SK-N-SH treated with all-trans-retinoic acid at 6 μM for 48 hours (cell line): ENCODE data around the gene SPATA1.

Experiments used
- ATAC-seq: fragments of 200-7000 bp; cut with Tn5 transposase; 3 replicates; pipeline ENCODE4 v1.9.1; 2020; ENCODE audit warnings: mild to moderate bottlenecking, moderate library complexity
- ARNTL ChIP-seq: fragments of 450-650 bp; formaldehyde crosslinking; IDR thresholded peaks from 2 replicates; pipeline ENCODE4 v1.5.0; 2020; ENCODE audit warnings: low read depth, mild to moderate bottlenecking, moderate library complexity, borderline replicate concordance
- BACH2 ChIP-seq: fragments of 250-450 bp; sonication (Bioruptor Pico); IDR thresholded peaks from 2 replicates; pipeline ENCODE4 v1.9.0; 2021; ENCODE audit warnings: mild to moderate bottlenecking, borderline replicate concordance
- ESRRG ChIP-seq: fragments of 250-450 bp; sonication (Bioruptor Pico); IDR thresholded peaks from 2 replicates; pipeline ENCODE4 v1.6.1; 2021; ENCODE audit warnings: mild to moderate bottlenecking
- GLIS3 ChIP-seq: fragments of 250-450 bp; sonication (Bioruptor Pico); IDR thresholded peaks from 2 replicates; pipeline ENCODE4 v1.5.0; 2020; ENCODE audit warnings: mild to moderate bottlenecking, moderate library complexity
- ISL1 ChIP-seq: fragments of 250-450 bp; sonication (Bioruptor Pico); IDR thresholded peaks from 2 replicates; pipeline ENCODE4 v2.1.2; 2022; ENCODE audit warnings: mild to moderate bottlenecking, moderate library complexity
- OSR1 ChIP-seq: fragments of 250-450 bp; sonication (Bioruptor Pico); IDR thresholded peaks from 2 replicates; pipeline ENCODE4 v1.8.0; 2022; ENCODE audit warnings: moderate library complexity, mild to moderate bottlenecking, inconsistent platforms
- PPARA ChIP-seq: fragments of 250-450 bp; sonication (Bioruptor Pico); IDR thresholded peaks from 2 replicates; pipeline ENCODE4 v1.5.0; 2020; ENCODE audit warnings: mild to moderate bottlenecking, borderline replicate concordance
- RARB ChIP-seq: fragments of 250-450 bp; sonication (Bioruptor Pico); IDR thresholded peaks from 2 replicates; pipeline ENCODE4 v1.8.0; 2021; ENCODE audit warnings: mild to moderate bottlenecking, moderate library complexity
- SNAI2 ChIP-seq: fragments of 250-450 bp; sonication (Bioruptor Pico); IDR thresholded peaks from 2 replicates; pipeline ENCODE4 v1.5.0; 2020; ENCODE audit warnings: mild to moderate bottlenecking, moderate library complexity
- TOX ChIP-seq: fragments of 250-450 bp; sonication (Bioruptor Pico); IDR thresholded peaks from 2 replicates; pipeline ENCODE4 v1.8.0; 2021; ENCODE audit warnings: mild to moderate bottlenecking, moderate library complexity, borderline replicate concordance
- ZC3H10 ChIP-seq: fragments of 250-450 bp; sonication (Bioruptor Pico); IDR thresholded peaks from 2 replicates; pipeline ENCODE4 v1.5.1; 2021; ENCODE audit warnings: mild to moderate bottlenecking, moderate library complexity
- ZFP30 ChIP-seq: fragments of 450-650 bp; formaldehyde crosslinking; IDR thresholded peaks from 2 replicates; pipeline ENCODE4 v1.5.0; 2022; ENCODE audit warnings: mild to moderate bottlenecking, moderate library complexity
- ZNF565 ChIP-seq: fragments of 450-650 bp; formaldehyde crosslinking; conservative IDR thresholded peaks from 2 replicates; pipeline ENCODE4 v1.5.0; 2020; ENCODE audit warnings: low read depth, mild to moderate bottlenecking, moderate library complexity
- ZNF70 ChIP-seq: fragments of 450-650 bp; formaldehyde crosslinking; IDR thresholded peaks from 2 replicates; pipeline ENCODE4 v1.5.0; 2020; ENCODE audit warnings: mild to moderate bottlenecking, moderate library complexity
- ZNF8 ChIP-seq: fragments of 450-650 bp; formaldehyde crosslinking; IDR thresholded peaks from 2 replicates; pipeline ENCODE4 v1.5.0; 2020; ENCODE audit warnings: mild to moderate bottlenecking, moderate library complexity
- TF ChIP-seq, protein P1 (sequence below): fragments of 250-450 bp; sonication (Bioruptor Pico); IDR thresholded peaks from 2 replicates; pipeline ENCODE4 v1.5.1; 2021; ENCODE audit warnings: mild to moderate bottlenecking, moderate library complexity
- TF ChIP-seq, protein P2 (sequence below): fragments of 250-450 bp; sonication (Bioruptor Pico); IDR thresholded peaks from 2 replicates; pipeline ENCODE4 v1.5.1; 2020; ENCODE audit warnings: low read depth, mild to moderate bottlenecking, moderate library complexity
- TF ChIP-seq, protein P3 (sequence below): fragments of 250-450 bp; sonication (Bioruptor Pico); IDR thresholded peaks from 2 replicates; pipeline ENCODE4 v1.5.0; 2020; ENCODE audit warnings: mild to moderate bottlenecking, moderate library complexity
- TF ChIP-seq, protein P4 (sequence below): fragments of 250-450 bp; sonication (Bioruptor Pico); IDR thresholded peaks from 2 replicates; pipeline ENCODE4 v1.8.0; 2021; ENCODE audit warnings: low read depth, mild to moderate bottlenecking, moderate library complexity, borderline replicate concordance
- TF ChIP-seq, protein P5 (sequence below): fragments of 250-450 bp; sonication (Bioruptor Pico); IDR thresholded peaks from 2 replicates; pipeline ENCODE4 v1.8.0; 2020; ENCODE audit warnings: mild to moderate bottlenecking, moderate library complexity, borderline replicate concordance

Gene SPATA1

DNA sequence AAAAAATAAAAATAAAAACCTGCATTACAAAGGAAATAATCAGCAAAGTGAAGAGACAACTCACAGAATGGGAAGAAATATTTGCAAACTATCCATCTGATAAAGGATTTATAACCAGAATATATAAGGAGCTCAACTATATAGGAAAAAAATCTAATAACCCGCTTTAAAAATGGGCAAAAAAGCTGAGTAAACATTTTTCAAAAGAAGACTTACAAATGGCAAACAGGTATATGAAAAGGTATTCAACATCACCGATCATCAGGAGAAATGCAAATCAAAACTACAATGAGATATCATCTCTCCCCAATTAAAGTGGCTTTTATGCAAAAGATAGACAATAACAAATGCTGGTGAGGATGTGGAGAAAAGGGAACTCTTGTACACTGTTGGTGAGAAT is 4.0 kb downstream of the SPATA1 start:
- TF ChIP-seq ZNF8 (CRISPR knock-in tag) (no peak), ZNF70 (CRISPR knock-in tag) (no peak), OSR1 (CRISPR knock-in tag) (no peak), ARNTL (CRISPR knock-in tag) (no peak), BACH2 (no peak), ZNF565 (CRISPR knock-in tag) (no peak), TOX (CRISPR knock-in tag) (no peak)
- TF ChIP-seq, protein P1, sequence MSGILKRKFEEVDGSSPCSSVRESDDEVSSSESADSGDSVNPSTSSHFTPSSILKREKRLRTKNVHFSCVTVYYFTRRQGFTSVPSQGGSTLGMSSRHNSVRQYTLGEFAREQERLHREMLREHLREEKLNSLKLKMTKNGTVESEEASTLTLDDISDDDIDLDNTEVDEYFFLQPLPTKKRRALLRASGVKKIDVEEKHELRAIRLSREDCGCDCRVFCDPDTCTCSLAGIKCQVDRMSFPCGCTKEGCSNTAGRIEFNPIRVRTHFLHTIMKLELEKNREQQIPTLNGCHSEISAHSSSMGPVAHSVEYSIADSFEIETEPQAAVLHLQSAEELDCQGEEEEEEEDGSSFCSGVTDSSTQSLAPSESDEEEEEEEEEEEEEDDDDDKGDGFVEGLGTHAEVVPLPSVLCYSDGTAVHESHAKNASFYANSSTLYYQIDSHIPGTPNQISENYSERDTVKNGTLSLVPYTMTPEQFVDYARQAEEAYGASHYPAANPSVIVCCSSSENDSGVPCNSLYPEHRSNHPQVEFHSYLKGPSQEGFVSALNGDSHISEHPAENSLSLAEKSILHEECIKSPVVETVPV (CRISPR knock-in tag) = no peak
- TF ChIP-seq, protein P2, sequence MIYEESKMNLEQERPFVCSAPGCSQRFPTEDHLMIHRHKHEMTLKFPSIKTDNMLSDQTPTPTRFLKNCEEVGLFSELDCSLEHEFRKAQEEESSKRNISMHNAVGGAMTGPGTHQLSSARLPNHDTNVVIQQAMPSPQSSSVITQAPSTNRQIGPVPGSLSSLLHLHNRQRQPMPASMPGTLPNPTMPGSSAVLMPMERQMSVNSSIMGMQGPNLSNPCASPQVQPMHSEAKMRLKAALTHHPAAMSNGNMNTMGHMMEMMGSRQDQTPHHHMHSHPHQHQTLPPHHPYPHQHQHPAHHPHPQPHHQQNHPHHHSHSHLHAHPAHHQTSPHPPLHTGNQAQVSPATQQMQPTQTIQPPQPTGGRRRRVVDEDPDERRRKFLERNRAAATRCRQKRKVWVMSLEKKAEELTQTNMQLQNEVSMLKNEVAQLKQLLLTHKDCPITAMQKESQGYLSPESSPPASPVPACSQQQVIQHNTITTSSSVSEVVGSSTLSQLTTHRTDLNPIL = no peak
- TF ChIP-seq, protein P3, sequence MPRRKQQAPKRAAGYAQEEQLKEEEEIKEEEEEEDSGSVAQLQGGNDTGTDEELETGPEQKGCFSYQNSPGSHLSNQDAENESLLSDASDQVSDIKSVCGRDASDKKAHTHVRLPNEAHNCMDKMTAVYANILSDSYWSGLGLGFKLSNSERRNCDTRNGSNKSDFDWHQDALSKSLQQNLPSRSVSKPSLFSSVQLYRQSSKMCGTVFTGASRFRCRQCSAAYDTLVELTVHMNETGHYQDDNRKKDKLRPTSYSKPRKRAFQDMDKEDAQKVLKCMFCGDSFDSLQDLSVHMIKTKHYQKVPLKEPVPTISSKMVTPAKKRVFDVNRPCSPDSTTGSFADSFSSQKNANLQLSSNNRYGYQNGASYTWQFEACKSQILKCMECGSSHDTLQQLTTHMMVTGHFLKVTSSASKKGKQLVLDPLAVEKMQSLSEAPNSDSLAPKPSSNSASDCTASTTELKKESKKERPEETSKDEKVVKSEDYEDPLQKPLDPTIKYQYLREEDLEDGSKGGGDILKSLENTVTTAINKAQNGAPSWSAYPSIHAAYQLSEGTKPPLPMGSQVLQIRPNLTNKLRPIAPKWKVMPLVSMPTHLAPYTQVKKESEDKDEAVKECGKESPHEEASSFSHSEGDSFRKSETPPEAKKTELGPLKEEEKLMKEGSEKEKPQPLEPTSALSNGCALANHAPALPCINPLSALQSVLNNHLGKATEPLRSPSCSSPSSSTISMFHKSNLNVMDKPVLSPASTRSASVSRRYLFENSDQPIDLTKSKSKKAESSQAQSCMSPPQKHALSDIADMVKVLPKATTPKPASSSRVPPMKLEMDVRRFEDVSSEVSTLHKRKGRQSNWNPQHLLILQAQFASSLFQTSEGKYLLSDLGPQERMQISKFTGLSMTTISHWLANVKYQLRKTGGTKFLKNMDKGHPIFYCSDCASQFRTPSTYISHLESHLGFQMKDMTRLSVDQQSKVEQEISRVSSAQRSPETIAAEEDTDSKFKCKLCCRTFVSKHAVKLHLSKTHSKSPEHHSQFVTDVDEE (CRISPR knock-in tag) = no peak
- ATAC-seq = no peak

DNA sequence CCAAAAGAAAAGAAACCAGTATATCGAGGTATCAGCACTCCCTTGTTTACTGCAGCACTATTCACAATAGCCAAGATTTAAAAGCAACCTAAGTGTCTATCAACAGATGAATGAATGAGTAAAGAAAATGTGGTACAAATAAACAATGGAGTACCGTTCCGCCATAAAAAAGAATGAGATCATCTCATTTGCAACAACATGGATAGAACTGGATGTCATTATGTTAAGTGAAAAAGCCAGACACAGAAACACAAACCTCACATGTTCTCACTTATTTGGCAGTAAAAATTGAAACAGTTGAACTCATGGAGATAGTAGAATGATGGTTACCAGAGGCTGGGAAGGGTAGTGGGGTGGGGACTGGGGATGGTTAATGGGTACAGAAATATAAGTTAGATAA is 4.5 kb downstream of the SPATA1 start:
- ATAC-seq = no peak
- TF ChIP-seq PPARA (CRISPR knock-in tag) = no peak
- TF ChIP-seq RARB = no peak
- no peak for TF ChIP-seq ESRRG
- no peak for TF ChIP-seq BACH2
- TF ChIP-seq, protein P1 (CRISPR knock-in tag) = no peak
- TF ChIP-seq ZFP30 (CRISPR knock-in tag) = no peak
- TF ChIP-seq ZNF70 (CRISPR knock-in tag) = no peak
- TF ChIP-seq GLIS3 (CRISPR knock-in tag) = no peak
- no peak for TF ChIP-seq ISL1
- TF ChIP-seq TOX (CRISPR knock-in tag) = no peak
- TF ChIP-seq SNAI2 (CRISPR knock-in tag) = no peak
- TF ChIP-seq ZNF8 (CRISPR knock-in tag) = no peak
- TF ChIP-seq, protein P2 = no peak
- TF ChIP-seq, protein P4, sequence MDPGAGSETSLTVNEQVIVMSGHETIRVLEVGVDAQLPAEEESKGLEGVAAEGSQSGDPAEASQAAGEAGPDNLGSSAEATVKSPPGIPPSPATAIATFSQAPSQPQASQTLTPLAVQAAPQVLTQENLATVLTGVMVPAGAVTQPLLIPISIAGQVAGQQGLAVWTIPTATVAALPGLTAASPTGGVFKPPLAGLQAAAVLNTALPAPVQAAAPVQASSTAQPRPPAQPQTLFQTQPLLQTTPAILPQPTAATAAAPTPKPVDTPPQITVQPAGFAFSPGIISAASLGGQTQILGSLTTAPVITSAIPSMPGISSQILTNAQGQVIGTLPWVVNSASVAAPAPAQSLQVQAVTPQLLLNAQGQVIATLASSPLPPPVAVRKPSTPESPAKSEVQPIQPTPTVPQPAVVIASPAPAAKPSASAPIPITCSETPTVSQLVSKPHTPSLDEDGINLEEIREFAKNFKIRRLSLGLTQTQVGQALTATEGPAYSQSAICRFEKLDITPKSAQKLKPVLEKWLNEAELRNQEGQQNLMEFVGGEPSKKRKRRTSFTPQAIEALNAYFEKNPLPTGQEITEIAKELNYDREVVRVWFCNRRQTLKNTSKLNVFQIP (CRISPR knock-in tag) = no peak
- no peak for TF ChIP-seq ZNF565 (CRISPR knock-in tag)
- TF ChIP-seq, protein P5, sequence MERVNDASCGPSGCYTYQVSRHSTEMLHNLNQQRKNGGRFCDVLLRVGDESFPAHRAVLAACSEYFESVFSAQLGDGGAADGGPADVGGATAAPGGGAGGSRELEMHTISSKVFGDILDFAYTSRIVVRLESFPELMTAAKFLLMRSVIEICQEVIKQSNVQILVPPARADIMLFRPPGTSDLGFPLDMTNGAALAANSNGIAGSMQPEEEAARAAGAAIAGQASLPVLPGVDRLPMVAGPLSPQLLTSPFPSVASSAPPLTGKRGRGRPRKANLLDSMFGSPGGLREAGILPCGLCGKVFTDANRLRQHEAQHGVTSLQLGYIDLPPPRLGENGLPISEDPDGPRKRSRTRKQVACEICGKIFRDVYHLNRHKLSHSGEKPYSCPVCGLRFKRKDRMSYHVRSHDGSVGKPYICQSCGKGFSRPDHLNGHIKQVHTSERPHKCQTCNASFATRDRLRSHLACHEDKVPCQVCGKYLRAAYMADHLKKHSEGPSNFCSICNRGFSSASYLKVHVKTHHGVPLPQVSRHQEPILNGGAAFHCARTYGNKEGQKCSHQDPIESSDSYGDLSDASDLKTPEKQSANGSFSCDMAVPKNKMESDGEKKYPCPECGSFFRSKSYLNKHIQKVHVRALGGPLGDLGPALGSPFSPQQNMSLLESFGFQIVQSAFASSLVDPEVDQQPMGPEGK (CRISPR knock-in tag) = no peak
- TF ChIP-seq ZC3H10 (CRISPR knock-in tag) = no peak
- TF ChIP-seq, all 23 proteins: peak for 0
